ENCODE data around the gene PPP6R2.

- TF ChIP-seq CTCF (IDR thresholded peaks at IDR 0.05) (no peak), POLR2A (IDR thresholded peaks at IDR 0.05) (no peak), POLR2AphosphoS5 (IDR thresholded peaks at IDR 0.05) (no peak)
Measured at GRCh38 chr22:50360578-50360977, 17.5 kb downstream of the PPP6R2 start.
